Stimulated activated naive B cell treated with anti-CD40 and anti-IgM and Interleukin-4, amounts not matched to agents 10 μg/mL and 1 μg/mL and 100 μg/mL, for 72 hours (primary cell): ENCODE results near the gene NRXN3.

Source experiments
- ATAC-seq, 2 donors: fragments of 150-1000 bp; cut with Tn5 transposase; replicated peaks; 2 replicates each; pipeline ENCODE4 v1.10.0; 2021; ENCODE audit warnings: moderate library complexity in 1 of 2
- DNase-seq: peaks from one replicate; pipeline ENCODE4 v3.0.0; 2021
- H3K27ac Mint-ChIP-seq: one replicate; pipeline ENCODE4 v1.8.0; 2022; ENCODE audit warnings: mild to moderate bottlenecking, mixed read lengths
- H3K27me3 Mint-ChIP-seq, 2 donors: one replicate each; pipeline ENCODE4 v1.8.0; 2022; ENCODE audit warnings: mixed read lengths in 2 of 2
- H3K36me3 Mint-ChIP-seq, 2 donors: one replicate each; pipeline ENCODE4 v1.8.0; 2022; ENCODE audit warnings: mixed read lengths in 2 of 2, mild to moderate bottlenecking in 1 of 2
- H3K4me1 Mint-ChIP-seq, 2 donors: one replicate each; pipeline ENCODE4 v1.8.0; 2022; ENCODE audit warnings: mixed read lengths in 2 of 2, mild to moderate bottlenecking in 1 of 2
- H3K4me3 Mint-ChIP-seq, 2 donors: one replicate each; pipeline ENCODE4 v1.8.0; 2022; ENCODE audit warnings: mild to moderate bottlenecking in 2 of 2, mixed read lengths in 2 of 2, moderate library complexity in 1 of 2
- H3K9me3 Mint-ChIP-seq, 2 donors: one replicate each; pipeline ENCODE4 v1.8.0; 2022; ENCODE audit warnings: mixed read lengths in 2 of 2, mild to moderate bottlenecking in 1 of 2

Gene NRXN3

GRCh38 chr14:79540394-79540793 is 1370.2 kb downstream of the NRXN3 start:
- H3K4me1 Mint-ChIP-seq, result no peaks in the 10 kb centered on the region
- peaks cover 3 to 9% of the 10 kb centered on the region in 2 donors for H3K9me3 Mint-ChIP-seq
- no peak overlapping the region for H3K27ac Mint-ChIP-seq
- no peaks in the 10 kb centered on the region for H3K27me3 Mint-ChIP-seq
- DNase-seq (no peak), ATAC-seq (no peak)
- no peak overlapping the region for H3K4me3 Mint-ChIP-seq
- H3K36me3 Mint-ChIP-seq, result no peaks in the 10 kb centered on the region

- no peak for ATAC-seq
- DNase-seq, result no peak
- Mint-ChIP-seq H3K36me3 (no peaks in the 10 kb centered on the region), H3K27me3 (no peaks in the 10 kb centered on the region), H3K4me3 (no peak overlapping the region), H3K4me1 (no peaks in the 10 kb centered on the region), H3K27ac (no peak overlapping the region), H3K9me3 (peaks cover 0 to 4% of the 10 kb centered on the region in 2 donors)
These were observed 1371.9 kb downstream of the NRXN3 start for GRCh38 chr14:79542121-79542520.

DNA sequence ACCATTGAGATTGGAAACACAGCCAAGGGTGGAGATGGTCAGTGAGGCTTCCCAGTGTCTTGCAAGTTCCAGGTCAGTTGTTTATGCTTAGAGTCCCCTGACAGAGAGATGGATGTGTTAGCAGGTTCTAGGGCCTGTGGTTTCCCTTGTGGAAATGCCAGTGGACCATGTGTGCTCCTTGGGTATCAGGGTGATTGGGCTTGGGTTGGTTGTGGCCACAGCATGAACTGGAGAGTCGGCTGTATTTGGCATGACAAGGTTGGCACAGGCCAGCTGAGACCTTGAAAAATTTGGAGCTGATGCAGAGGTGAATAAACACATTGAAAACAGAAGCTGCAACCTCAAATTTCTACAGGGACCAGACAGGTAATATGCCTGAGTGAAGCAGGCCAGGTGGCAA is 1373.2 kb downstream of the NRXN3 start:
- Mint-ChIP-seq H3K27ac (no peak overlapping the region), H3K36me3 (no peaks in the 10 kb centered on the region), H3K9me3 (peaks cover 0 to 8% of the 10 kb centered on the region in 2 donors), H3K27me3 (no peaks in the 10 kb centered on the region), H3K4me1 (no peaks in the 10 kb centered on the region), H3K4me3 (no peak overlapping the region)
- DNase-seq (no peak), ATAC-seq (no peak)

GRCh38 chr14:79543967-79544697 is 1374.0 kb downstream of the NRXN3 start:
- Mint-ChIP-seq H3K36me3 (no peaks in the 10 kb centered on the region), H3K27me3 (no peaks in the 10 kb centered on the region), H3K27ac (no peak overlapping the region), H3K9me3 (peaks cover 0 to 8% of the 10 kb centered on the region in 2 donors), H3K4me3 (no peak overlapping the region), H3K4me1 (no peaks in the 10 kb centered on the region)
- DNase-seq, result no peak
- ATAC-seq, result no peak

DNA sequence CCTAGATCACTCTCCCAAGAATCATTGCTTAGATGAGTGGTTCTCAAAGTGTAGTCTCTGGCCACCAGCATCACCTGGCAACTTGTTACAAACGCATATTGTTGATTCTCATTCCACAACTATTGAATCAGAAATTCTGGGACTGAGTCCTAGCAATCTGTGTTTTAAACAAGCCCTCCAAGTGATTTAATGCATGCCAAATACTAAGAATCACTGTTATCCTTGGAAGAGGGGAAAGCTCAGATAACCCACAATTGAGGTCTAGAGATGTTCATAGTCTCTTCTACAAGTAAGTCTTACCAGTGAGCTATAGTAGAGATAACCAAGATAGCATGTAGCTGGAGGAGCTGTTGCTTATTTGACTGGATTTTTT is 1374.5 kb downstream of the NRXN3 start:
- no peak overlapping the region for H3K27ac Mint-ChIP-seq
- H3K9me3 Mint-ChIP-seq, result peaks cover 0 to 8% of the 10 kb centered on the region in 2 donors
- no peak for DNase-seq
- H3K4me1 Mint-ChIP-seq, result no peaks in the 10 kb centered on the region
- no peak overlapping the region for H3K4me3 Mint-ChIP-seq
- no peaks in the 10 kb centered on the region for H3K27me3 Mint-ChIP-seq
- H3K36me3 Mint-ChIP-seq, result no peaks in the 10 kb centered on the region
- ATAC-seq, result no peak

- Mint-ChIP-seq H3K36me3 (no peaks in the 10 kb centered on the region), H3K4me3 (no peak overlapping the region), H3K4me1 (no peaks in the 10 kb centered on the region), H3K27ac (no peak overlapping the region), H3K27me3 (no peaks in the 10 kb centered on the region), H3K9me3 (peaks cover 0 to 6% of the 10 kb centered on the region in 2 donors)
- DNase-seq (no peak), ATAC-seq (no peak)
These were observed 1378.7 kb downstream of the NRXN3 start for GRCh38 chr14:79548836-79549235.

- Mint-ChIP-seq H3K4me3 (no peak overlapping the region), H3K9me3 (peaks cover 0 to 4% of the 10 kb centered on the region in 2 donors), H3K4me1 (no peaks in the 10 kb centered on the region), H3K36me3 (no peaks in the 10 kb centered on the region), H3K27me3 (no peaks in the 10 kb centered on the region), H3K27ac (no peak overlapping the region)
- DNase-seq (no peak), ATAC-seq (no peak)
These were observed 1379.3 kb downstream of the NRXN3 start for GRCh38 chr14:79549515-79549914.

- Mint-ChIP-seq H3K27ac (no peak overlapping the region), H3K36me3 (no peaks in the 10 kb centered on the region), H3K27me3 (no peaks in the 10 kb centered on the region), H3K9me3 (peaks cover 0 to 7% of the 10 kb centered on the region in 2 donors), H3K4me1 (no peaks in the 10 kb centered on the region), H3K4me3 (no peak overlapping the region)
- DNase-seq (no peak), ATAC-seq (no peak)
These were observed 1381.3 kb downstream of the NRXN3 start for GRCh38 chr14:79551523-79551922.

- H3K4me3 Mint-ChIP-seq, result no peak overlapping the region
- H3K27me3 Mint-ChIP-seq, result no peaks in the 10 kb centered on the region
- no peaks in the 10 kb centered on the region for H3K36me3 Mint-ChIP-seq
- H3K9me3 Mint-ChIP-seq, result peaks cover 0 to 3% of the 10 kb centered on the region in 2 donors
- no peak overlapping the region for H3K27ac Mint-ChIP-seq
- no peaks in the 10 kb centered on the region for H3K4me1 Mint-ChIP-seq
- no peak for DNase-seq
- no peak for ATAC-seq
These were observed 1382.6 kb downstream of the NRXN3 start for GRCh38 chr14:79552778-79553177.

GRCh38 chr14:79554816-79555215 is 1384.6 kb downstream of the NRXN3 start:
- Mint-ChIP-seq H3K27ac (no peak overlapping the region), H3K36me3 (no peaks in the 10 kb centered on the region), H3K4me1 (no peaks in the 10 kb centered on the region)

DNA sequence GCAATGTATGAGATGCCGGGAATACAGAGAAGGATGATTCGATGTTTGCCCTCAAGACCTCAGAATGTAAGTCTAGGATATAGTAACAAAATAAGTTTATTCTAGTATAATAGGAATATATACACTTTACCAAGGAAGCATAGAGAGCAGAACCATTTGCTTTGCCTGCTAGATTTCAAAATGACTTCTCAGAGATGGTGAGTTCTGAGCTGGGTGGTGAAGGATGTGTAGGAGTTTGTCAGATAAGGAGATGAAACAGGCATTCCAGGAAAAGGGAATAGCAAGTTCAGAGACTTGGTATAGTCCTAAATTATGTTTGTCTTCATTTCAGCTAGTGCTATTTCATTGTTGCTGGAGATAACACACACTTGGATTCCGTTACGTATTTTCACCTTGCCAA is 1385.3 kb downstream of the NRXN3 start:
- no peaks in the 10 kb centered on the region for H3K36me3 Mint-ChIP-seq
- H3K27ac Mint-ChIP-seq, result no peak overlapping the region
- DNase-seq (no peak), ATAC-seq (no peak)
- H3K4me3 Mint-ChIP-seq, result no peak overlapping the region
- no peaks in the 10 kb centered on the region for H3K4me1 Mint-ChIP-seq
- peaks cover 0 to 8% of the 10 kb centered on the region in 2 donors for H3K9me3 Mint-ChIP-seq
- no peaks in the 10 kb centered on the region for H3K27me3 Mint-ChIP-seq

More at GRCh38 chr14:79554816-79555215, 1384.6 kb downstream of the NRXN3 start:
- Mint-ChIP-seq H3K4me3 (no peak overlapping the region), H3K27me3 (no peaks in the 10 kb centered on the region), H3K9me3 (peaks cover 0 to 8% of the 10 kb centered on the region in 2 donors)
- no peak for ATAC-seq
- no peak for DNase-seq

DNA sequence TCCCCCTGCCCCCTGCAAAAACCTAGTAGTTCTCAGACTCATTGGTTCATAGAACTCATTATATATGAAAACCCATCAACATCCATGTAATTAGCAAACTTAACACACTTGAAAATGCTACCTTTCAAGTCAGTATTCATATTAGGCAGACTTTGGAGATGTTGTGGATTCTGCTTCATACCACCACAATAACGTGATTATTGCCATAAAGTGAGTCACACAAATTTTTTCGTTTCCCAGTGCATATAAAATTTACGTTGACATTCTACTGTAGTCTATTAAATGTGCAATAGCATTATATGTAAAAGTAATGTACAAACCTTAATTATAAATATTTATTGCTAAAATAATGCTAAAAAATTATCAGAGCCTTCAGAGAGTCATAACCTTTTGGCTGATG is 1387.1 kb downstream of the NRXN3 start:
- ATAC-seq (no peak), DNase-seq (no peak)
- H3K4me1 Mint-ChIP-seq, result no peaks in the 10 kb centered on the region
- H3K27me3 Mint-ChIP-seq, result no peaks in the 10 kb centered on the region
- H3K4me3 Mint-ChIP-seq, result no peak overlapping the region
- no peak overlapping the region for H3K27ac Mint-ChIP-seq
- peaks cover 0 to 8% of the 10 kb centered on the region in 2 donors for H3K9me3 Mint-ChIP-seq
- no peaks in the 10 kb centered on the region for H3K36me3 Mint-ChIP-seq

DNA sequence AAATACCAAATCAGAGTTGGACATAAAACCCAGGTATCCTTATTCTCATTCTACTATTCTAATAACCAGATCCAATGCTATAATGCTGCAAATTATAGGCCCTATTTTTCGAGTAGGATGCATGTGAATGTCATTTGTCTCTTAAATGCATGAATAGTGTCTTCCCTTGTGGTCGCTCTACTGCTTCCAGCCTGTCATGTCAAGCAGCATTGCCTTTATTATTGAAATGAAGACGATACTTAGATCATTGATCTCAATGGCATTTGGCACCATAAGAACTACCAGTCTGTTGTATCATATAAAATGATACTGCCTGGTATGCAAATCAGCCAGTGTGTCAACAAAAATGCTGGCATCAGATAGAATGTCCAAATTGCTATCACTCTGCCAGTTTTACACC is 1392.0 kb downstream of the NRXN3 start:
- no peak for DNase-seq
- Mint-ChIP-seq H3K36me3 (no peaks in the 10 kb centered on the region), H3K27ac (no peak overlapping the region)

DNA sequence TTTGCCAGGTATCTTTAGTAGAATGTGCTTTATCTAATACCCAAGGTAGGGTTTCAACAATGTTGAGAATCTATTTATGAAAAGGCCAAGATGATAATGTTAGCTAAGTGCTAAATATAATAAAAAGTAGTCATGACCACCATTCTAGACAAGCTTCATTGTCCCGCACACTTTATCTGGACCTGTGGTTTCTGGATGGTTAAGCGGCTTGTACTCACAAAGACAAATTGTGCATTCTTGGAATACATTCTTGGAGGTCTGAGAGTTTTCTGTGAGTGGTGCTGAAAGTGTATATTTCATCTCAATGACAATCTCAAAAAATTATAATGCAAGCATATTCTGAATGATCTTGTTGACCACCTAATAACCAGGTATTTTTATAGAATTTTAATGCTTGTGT is 1394.2 kb downstream of the NRXN3 start:
- no peaks in the 10 kb centered on the region for H3K36me3 Mint-ChIP-seq
- no peaks in the 10 kb centered on the region for H3K4me1 Mint-ChIP-seq
- no peak overlapping the region for H3K27ac Mint-ChIP-seq
- no peak for DNase-seq
- H3K9me3 Mint-ChIP-seq, result peaks cover 0 to 1% of the 10 kb centered on the region in 2 donors
- ATAC-seq, result no peak
- no peak overlapping the region for H3K4me3 Mint-ChIP-seq
- H3K27me3 Mint-ChIP-seq, result no peaks in the 10 kb centered on the region

More for the DNA sequence above, 1392.0 kb downstream of the NRXN3 start:
- Mint-ChIP-seq H3K27me3 (no peaks in the 10 kb centered on the region), H3K9me3 (peaks cover 0 to 6% of the 10 kb centered on the region in 2 donors), H3K4me3 (no peak overlapping the region), H3K4me1 (no peaks in the 10 kb centered on the region)
- ATAC-seq, result no peak

DNA sequence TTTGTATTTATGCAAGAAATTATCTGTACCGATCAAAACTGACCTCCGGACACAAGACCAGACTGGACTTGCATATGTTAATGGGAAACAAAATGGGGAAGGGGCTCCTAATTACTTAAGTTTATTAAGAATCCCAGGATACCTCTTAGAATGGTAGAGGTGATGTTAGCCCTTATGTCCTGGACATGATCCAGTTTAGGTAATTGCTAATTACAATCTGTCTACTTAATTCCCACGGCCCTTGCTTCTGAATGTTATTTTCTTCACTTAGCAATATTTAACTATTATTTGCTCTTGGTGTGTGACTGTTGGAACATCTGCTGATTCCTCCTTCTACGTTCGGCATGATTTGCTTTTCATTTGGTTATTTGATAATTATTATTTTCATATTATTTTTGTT is 1397.1 kb downstream of the NRXN3 start:
- Mint-ChIP-seq H3K36me3 (no peaks in the 10 kb centered on the region), H3K27ac (no peak overlapping the region), H3K27me3 (no peaks in the 10 kb centered on the region), H3K4me3 (no peak overlapping the region), H3K4me1 (no peaks in the 10 kb centered on the region), H3K9me3 (peaks cover 0 to 2% of the 10 kb centered on the region in 2 donors)
- ATAC-seq, result no peak
- no peak for DNase-seq
